Measurements from ENCODE around the gene GRIN3A. TPM values are rescaled to one million over a fixed set of nuclear protein-coding genes. Genes with fewer than 3 reads are reported as not detected.

The GRIN3A gene
- total RNA-seq, 1 experiment from 2014 or later = not detected

- TF ChIP-seq CTCF (IDR thresholded peaks at IDR 0.05; ENCODE audit: unreplicated experiment) = no peak
- Mint-ChIP-seq H3K9me3 (ENCODE audit: unreplicated experiment) (no peaks in the 10 kb centered on the region), H3K36me3 (ENCODE audit: insufficient read depth, unreplicated experiment) (no peaks in the 10 kb centered on the region), H3K27ac (ENCODE audit: low read depth, unreplicated experiment) (no peak overlapping the region), H3K4me3 (ENCODE audit: unreplicated experiment) (no peak overlapping the region), H3K4me1 (ENCODE audit: insufficient read depth, unreplicated experiment) (no peaks in the 10 kb centered on the region), H3K27me3 (ENCODE audit: insufficient read depth, unreplicated experiment) (peaks cover 17% of the 10 kb centered on the region)
- ChIA-PET POLR2A (no interaction called here), CTCF (interaction anchor here (0.6 to 1.2 kb wide), 3 partner anchors 36 to 1135 kb away, joined by 3 to 4 read pairs (median 3); no protein-coding TSS in a partner anchor)
- intact Hi-C loops (cut with micrococcal nuclease) = no loop called here
- no peak for DNase-seq (ENCODE audit: unreplicated experiment)
- BruUV-seq (replicated peaks) = no TSS peak
These were observed 26.0 kb upstream of the GRIN3A start for GRCh38 chr9:101764472-101764871.

DNA sequence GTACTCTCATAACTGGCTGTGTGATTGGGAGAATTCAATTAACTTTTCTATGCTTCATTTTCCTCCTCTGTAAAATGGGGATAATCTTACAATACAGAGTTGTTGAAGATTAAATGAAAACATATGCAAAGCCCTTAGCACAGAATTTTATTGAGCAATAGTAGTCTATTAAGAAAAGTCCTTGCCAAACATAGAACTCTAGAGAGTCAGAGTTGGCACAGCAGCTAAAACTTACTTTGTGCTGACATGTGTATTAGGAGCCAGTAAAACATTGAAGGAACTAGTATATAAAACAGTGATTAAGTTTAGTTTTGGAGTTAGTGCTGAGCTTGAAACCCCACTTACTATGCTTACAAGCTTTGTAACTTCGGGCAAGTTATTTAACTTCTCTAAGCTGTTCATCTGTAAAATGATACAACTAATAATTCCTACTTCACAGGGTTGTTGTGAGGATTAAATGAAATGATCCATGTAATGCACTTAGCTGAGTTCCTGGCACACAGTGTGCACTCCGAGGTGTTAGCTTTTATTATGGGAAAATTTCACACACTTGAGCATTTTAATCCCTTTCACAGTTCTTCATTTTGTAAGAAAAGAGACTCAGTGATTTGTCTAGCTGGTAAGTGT, 20.0 kb upstream of the GRIN3A start:
- Mint-ChIP-seq H3K36me3 (ENCODE audit: insufficient read depth, unreplicated experiment) (no peaks in the 10 kb centered on the region), H3K27me3 (ENCODE audit: insufficient read depth, unreplicated experiment) (peaks cover 50% of the 10 kb centered on the region), H3K9me3 (ENCODE audit: unreplicated experiment) (no peaks in the 10 kb centered on the region), H3K4me1 (ENCODE audit: insufficient read depth, unreplicated experiment) (no peaks in the 10 kb centered on the region), H3K4me3 (ENCODE audit: unreplicated experiment) (no peak overlapping the region), H3K27ac (ENCODE audit: low read depth, unreplicated experiment) (no peak overlapping the region)
- intact Hi-C loops (cut with micrococcal nuclease) = no loop called here
- CTCF ChIA-PET = no interaction called here
- no TSS peak for BruUV-seq (replicated peaks)
- no peak for DNase-seq (ENCODE audit: unreplicated experiment)
- TF ChIP-seq CTCF (IDR thresholded peaks at IDR 0.05; ENCODE audit: unreplicated experiment) = no peak
- POLR2A ChIA-PET = no interaction called here

DNA sequence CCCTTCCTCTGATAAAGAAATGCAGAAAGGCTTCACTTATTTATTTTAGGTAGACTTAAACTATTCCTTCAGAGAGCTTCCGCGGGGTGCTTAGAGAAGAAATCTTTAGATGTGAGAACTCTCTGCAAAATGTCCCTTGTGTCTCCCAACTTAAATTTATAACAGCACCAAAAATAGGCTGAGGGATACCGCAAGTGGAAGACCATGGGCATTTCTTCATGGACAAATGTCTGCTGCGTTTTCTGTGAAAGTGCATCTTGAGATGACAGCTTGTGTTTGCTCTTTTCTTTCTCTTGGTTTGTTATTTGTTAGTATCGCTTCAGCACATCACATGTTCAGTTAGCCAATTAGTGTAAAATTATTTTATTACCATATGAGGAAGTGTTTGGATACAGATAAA, 15.3 kb upstream of the GRIN3A start:
- Mint-ChIP-seq H3K27ac (ENCODE audit: low read depth, unreplicated experiment) (no peak overlapping the region), H3K4me3 (ENCODE audit: unreplicated experiment) (no peak overlapping the region), H3K4me1 (ENCODE audit: insufficient read depth, unreplicated experiment) (no peaks in the 10 kb centered on the region), H3K27me3 (ENCODE audit: insufficient read depth, unreplicated experiment) (peaks cover 66% of the 10 kb centered on the region), H3K9me3 (ENCODE audit: unreplicated experiment) (no peaks in the 10 kb centered on the region), H3K36me3 (ENCODE audit: insufficient read depth, unreplicated experiment) (no peaks in the 10 kb centered on the region)
- no TSS peak for BruUV-seq (replicated peaks)
- no peak for DNase-seq (ENCODE audit: unreplicated experiment)
- POLR2A ChIA-PET = interaction anchor here (0.6 kb wide), 1 partner anchor 22 kb away, joined by 4 read pairs; no protein-coding TSS in a partner anchor
- CTCF ChIA-PET = no interaction called here
- intact Hi-C loops (cut with micrococcal nuclease) = no loop called here
- no peak for TF ChIP-seq CTCF (IDR thresholded peaks at IDR 0.05; ENCODE audit: unreplicated experiment)

DNA sequence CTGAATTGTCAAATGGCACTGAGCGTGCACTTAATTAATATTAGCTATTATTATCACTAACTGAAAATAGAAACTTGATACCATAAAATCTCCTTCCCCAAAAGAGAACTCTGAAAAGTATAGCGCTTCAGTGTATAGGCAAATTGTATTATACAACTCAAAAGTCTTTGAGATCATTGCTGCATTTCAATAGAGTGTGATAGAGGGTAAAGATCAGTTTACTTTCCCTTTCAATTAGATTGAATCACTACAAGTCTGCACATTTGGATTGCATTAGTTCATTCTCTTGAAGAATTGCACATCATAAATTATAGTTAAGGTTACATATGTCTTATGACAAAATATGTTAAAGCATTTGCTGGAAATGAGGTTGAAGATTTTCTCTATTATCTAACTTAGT, 13.4 kb upstream of the GRIN3A start:
- ChIA-PET CTCF (interaction anchor here (0.6 kb wide), 2 partner anchors 40 to 155 kb away, joined by 3 read pairs; no protein-coding TSS in a partner anchor), POLR2A (no interaction called here)
- H3K27me3 Mint-ChIP-seq (ENCODE audit: insufficient read depth, unreplicated experiment) = peaks cover 62% of the 10 kb centered on the region
- H3K9me3 Mint-ChIP-seq (ENCODE audit: unreplicated experiment) = no peaks in the 10 kb centered on the region
- intact Hi-C loops (cut with micrococcal nuclease) = no loop called here
- BruUV-seq (replicated peaks) = no TSS peak
- no peak for DNase-seq (ENCODE audit: unreplicated experiment)
- no peak overlapping the region for H3K4me3 Mint-ChIP-seq (ENCODE audit: unreplicated experiment)
- no peaks in the 10 kb centered on the region for H3K36me3 Mint-ChIP-seq (ENCODE audit: insufficient read depth, unreplicated experiment)
- TF ChIP-seq CTCF (IDR thresholded peaks at IDR 0.05; ENCODE audit: unreplicated experiment) = no peak
- H3K27ac Mint-ChIP-seq (ENCODE audit: low read depth, unreplicated experiment) = no peak overlapping the region
- no peaks in the 10 kb centered on the region for H3K4me1 Mint-ChIP-seq (ENCODE audit: insufficient read depth, unreplicated experiment)
